ENCODE results near the gene EPB41.
"Not testable (repeated sequence)": the region's sequence is repeated elsewhere in the genome, so short reads cannot be mapped to it uniquely, and the experiment has no call there.

Gene EPB41

DNA sequence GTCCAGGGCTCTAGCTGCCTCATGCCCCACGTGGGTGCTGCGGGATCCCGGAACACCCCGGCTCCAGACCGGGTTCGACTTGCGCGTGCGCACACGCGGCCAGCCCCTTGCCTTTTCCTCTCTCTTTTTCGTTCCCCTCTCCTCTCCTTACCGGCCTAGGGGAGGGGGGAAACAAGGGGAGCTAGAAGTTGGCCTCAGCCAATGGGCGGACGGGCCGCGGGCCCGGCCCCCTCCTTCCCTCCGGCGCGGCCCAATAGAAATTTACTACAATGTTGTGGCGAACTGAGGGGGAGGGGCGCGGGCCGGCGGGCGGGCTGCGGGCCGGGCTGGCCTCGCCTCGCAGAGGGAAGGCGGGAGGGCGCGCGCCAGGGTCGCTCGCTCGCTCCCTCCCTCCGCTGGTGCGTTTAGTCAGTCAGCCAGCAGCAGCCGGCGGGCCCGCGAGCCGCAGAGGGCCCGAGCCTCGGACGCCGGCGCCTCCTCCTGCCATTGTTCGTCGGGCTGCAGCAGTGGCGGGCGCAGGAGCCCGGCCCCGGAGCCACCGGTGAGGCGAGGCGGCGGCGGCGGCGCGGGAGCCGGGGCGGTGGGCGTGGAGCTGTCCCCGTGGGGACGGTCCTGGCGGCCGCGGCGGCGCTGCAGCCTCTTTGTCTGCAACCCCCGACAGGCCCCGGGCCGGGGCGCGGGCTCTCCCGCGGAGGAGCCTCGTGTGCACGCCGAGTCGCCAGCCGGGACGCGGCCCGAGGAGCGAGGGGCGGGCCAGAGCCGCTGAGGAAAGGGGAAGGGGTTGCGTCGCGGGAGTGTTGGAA, at the start of gene EPB41:
Gene EPB41 (plus strand): TSS at position 342 of the 803 bp plus-strand sequence. CDS start 72,869 bp downstream, outside the sequence.
- peak; percentile 95 for DNase-seq

DNA sequence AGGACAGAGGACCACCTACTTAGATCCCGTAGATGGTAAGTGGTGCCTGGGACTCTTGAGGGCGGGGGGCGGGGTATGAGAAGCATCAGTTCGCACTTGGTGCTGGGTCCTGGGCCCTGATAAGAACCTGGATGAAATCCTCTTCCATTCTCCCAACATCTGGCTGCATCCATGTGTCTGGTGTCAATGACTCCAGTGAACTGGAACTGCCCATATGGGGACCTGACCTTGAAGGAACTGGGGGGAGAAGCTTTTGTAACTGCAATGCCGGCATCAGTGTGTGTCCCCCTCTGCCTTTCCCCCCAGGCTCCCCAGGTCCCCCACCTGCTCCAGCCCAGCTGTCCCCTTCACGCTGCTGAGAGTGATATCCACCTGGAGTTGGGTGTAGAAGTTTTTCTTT, 49.7 kb upstream of the EPB41 start:
- DNase-seq: no peak

DNA sequence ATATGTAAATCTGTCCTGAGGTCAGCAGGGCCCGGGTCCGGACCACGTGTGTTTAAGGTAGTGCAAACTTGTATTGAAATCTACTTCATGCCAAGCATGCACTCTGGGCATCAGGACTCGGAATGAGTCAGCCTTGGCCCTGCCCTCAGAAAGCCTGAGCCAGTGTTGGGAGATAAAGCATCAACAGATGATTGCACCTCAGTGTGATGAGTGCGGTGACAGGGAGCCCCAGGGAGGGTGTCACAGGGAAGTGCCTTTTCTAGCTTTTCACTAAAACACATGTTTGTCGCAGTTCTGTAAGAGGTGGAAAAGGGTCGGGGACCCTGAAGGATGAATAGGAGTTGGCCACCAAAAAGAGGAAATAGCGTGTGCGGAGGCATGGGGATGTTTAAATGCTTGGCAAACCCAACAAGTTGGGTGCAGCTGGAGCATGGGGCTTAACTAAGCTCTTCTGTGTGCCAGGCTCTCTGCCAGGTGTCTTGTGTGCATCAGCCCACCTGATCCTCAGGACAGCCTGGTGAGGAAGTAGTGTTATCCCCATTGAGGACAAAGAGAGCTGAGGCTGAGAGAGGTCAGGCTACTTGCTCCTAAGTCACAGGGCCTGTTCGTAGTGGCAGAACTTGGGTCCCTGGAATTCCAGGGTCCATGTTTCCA, 48.2 kb upstream of the EPB41 start:
- DNase-seq: no peak

DNA sequence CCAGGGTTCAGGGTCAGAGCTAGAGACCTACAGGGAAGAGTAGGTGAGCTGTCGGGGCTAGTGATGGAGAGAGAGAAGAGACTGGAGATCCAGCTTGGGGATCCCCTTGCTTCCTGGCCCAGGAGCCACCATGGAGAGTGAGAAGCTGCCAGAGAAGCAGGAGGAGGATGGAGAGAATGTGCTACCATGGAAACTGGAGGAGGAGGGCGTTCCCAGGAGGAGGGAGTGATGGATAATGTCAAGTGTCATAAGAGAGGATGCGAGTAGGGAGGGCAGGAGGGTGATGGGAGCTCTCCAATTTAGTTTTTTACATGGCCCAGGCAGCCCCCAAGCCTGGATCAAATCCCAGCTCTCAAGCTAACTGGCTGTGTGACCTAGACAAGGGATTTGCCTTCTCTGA, 46.5 kb upstream of the EPB41 start:
- no peak for DNase-seq

DNA sequence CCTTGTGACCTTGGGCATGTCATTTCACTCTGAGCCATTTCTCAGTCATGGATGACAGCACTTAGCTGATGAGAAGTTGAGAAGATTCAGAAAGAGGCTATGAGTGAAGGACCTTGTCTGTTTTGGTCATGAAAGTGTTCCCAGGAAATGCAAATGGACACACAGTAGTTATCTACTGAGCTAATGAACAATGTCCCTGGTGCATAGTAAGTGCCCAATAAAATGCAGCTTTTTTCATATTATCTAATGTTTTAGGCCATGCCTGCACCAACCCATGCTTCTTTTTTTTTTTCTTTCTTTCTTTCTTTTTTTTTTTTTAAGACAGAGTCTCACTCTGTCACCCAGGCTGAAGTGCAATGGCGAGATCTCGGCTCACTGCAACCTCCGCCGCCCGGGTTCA, 44.4 kb upstream of the EPB41 start:
- DNase-seq: no peak

DNA sequence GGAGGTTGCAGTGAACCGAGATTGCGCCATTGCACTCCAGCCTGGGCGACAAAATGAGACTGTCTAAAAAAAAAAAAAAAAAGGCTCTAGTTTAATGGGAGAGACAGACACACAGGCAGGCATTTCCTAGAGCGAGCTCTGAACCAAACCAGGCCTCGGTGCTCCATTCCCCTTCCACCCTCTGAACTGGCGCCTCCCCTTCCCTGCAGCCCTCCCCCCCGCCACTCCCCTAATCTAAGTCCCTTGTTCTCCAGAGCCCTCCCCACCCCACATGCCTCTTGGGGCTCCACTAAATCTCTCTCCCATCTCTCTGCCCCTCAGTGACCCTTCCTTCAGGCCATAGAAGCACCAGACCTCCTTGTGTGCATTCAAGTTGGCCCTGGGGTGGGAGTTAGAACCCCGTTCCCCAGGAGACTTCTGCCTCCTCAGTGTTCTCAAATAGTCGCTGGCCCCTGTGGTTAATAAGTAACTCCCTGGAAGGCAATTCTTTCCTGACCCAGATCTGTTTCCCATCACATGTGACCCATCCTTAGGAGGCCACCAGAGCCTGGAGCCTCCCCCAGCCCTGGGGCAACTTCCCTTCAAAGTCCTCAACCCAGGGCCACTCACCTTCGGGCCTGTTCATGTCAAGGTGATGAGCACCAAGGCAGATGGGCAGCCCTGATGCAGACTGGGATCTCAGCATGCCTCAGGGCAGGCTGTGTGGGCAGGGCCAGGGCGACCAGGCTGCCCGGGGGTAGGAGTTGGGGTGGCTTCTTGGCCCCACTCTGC, 42.6 kb upstream of the EPB41 start:
- DNase-seq: no peak

DNA sequence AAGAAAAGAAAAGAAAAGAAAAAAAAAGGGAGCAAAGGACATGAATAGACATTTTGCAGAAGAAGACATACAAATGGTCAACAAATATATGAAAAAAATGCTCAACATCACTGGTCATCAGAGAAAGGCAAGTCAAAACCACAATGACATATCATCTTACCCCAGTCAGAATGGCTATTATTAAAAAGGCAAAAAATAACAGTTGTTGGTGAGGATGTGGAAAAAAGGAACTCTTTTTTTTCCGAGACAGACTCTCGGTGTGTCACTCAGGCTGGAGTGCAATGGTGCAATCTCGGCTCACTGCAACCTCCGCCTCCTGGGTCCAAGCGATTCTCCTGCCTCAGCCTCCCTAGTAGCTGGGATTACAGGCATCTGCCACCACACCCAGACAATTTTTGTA, 39.2 kb upstream of the EPB41 start:
- not testable (repeated sequence) for DNase-seq

DNA sequence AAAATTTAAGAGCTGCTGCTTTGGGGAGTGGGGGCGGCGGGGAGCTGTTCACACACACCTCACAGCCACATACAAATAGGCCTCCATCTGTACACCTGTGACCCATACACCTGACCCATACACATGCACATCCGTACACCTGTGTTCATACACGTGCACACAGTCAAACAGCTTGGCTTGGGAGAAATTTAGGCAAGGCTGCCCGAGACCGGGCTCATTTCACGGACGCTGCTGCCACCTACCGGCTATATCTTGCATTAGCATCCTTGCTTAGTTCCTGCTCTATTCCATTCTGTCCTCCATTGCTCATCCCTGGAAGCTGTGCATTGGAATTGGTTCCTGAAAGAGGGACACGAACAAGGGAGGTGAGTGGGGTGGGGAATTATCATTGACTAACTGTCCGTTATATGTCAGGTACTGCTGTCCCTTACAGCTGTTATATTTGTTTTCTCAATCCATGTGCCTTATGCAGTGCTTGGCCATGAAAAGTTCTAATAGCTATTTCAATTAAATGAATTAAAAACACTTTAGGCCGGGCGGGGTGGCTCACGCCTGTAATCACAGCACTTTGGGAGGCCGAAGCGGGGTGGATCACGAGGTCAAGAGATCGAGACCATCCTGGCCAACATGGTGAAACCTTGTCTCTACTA, 37.1 kb upstream of the EPB41 start:
- peak; percentile 81 for DNase-seq

DNA sequence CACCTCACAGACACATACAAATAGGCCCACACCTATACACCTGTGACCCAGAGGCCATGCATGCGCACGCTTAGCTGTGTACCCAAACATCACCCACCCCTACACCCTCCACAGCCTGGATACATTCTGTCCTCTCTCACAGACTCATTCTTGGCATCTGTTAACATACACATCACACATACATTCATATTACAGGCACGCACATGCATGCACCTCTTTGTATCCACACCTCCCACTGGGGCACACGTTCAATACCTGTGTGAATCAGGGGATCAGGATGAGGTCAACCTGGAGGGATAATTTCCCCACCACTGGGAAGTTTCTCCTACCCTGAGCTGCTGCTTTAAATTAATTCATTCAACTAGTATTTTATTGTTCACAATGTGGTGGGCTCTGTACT, 35.6 kb upstream of the EPB41 start:
- DNase-seq: no peak

DNA sequence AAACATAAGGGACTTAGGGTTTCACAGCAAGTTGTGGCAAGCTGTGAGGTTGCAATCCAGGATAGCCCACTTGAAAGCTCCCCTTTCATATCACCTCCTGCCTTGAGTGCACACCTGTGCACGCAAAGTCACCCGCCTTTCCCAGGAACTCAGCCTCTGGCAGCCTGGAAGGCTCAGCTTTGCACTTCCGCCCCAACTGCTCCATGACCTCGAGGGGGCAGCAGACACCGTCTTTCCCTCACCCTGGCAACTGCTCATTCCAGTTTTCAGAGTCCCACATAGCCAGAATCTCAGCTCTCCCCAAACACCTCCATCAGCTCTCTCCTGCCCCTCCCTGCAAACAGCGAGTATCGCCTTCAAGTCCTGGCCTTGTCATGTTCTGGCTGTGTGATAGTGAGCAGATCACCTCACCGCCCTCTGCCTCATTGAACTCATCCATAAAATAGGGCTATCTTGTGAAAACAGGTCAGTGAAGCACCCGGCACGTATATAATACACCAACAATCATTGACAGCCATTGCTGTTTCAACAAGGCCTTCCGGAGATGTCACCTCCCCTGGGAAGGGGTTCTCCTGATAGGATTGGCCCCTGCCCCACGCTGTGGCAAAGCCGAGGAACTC, 32.2 kb upstream of the EPB41 start:
- peak; percentile 84 for DNase-seq

DNA sequence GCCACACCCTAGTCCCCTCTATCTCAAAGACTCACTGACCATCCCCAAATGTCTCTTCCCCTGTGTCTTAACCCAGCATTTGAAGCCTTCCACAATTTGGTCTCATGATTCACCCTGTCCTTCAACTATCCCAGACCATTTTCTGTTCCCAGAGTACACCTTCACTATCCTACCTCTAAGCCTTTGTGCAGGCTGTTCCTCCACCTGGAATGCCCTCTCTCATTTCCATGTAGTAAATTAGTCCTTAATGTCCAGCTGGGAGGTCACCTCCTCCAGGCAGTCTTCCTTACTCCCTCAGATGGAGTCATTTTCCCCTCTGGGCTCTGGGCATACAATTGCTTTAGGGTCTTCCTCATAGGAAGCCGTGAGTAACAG, 31.1 kb upstream of the EPB41 start:
- DNase-seq: no peak

DNA sequence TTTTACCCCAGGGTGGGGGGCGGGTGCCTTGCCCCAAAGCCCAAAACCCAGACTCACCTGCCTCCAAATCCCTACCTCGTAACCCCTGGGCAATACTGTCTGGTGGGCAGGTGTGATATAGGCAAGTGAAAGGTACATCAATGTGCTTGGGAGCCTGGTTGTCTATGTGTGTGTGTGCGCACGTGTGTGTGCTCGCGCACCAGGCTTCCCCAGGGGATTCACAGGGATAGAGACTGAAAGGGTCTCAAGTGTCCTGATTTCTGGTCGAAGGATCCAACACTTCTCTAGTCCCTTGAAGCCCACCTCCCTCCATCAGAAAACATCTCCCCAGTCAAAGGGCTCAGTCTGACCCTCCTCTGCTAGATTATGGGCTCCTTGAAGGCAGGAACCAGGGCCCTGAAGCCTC, 28.9 kb upstream of the EPB41 start:
- DNase-seq: no peak

DNA sequence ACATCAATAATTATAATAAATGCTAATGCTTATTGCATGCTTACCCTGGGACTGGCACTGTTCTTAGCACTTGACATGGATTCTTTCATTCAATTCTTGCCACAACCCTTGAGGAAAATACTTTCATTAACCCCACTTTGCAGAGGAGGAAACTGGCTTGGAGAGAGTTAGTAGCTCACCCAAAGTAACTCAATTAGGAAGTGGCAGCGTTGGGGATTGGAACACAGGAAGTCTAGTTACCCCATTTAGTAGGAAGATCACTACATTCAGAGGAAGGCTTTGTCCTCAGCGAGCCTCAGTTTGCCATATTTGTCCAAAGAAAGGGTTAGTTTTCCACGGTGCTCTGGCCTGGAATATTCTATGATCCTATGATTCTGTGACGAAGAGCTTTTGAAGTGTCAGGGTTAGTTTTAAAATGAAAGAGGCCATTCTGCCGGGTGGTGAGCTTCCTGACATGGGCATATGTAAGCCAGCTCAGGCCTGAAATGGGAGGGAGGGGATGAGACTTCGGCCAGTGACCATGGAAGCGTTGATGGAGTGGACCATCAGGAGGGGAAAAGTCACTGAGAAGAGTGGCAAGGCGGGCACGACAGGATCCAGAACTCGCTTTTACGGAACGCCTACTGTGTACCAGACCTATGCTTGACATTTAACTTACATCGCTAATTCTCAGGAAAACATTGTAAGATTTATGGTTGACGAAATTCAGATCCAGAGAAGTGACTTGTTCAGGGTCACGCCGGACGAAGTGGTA, 28.2 kb upstream of the EPB41 start:
- DNase-seq: no peak

DNA sequence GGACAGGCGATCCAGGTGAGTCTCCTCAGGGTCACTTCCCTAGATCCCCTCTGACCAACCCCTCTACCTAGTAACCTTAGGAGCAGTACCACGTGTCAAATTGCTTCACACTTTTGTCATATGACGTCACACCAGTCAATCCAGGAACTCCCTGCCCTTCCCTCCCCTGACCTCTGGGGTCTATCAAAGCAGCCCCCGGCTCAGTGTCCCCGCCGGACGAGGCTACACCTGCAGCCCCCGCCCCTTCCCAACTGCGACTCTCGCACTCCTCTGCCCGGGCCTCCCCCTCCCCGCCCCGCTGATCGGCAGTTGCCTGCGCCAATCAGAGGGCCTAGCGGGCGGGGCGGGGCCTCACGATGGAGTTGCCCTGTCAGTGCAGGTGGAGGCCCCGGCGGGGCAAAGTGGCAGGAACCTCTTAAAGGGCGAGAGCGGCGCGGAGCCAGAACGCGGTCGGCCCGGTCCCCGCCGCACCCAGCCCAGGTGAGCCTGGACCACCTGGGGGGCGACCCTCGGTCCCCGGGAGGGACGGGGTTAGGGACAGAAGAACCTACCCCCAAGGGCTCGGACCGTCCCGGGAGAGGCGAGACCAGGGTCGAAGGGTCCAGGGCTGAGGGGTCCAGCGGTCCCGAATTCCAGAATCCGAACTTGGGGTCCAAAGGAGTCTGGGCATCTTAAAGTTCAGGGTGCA, 27.5 kb upstream of the EPB41 start:
- DNase-seq: peak; percentile 94

DNA sequence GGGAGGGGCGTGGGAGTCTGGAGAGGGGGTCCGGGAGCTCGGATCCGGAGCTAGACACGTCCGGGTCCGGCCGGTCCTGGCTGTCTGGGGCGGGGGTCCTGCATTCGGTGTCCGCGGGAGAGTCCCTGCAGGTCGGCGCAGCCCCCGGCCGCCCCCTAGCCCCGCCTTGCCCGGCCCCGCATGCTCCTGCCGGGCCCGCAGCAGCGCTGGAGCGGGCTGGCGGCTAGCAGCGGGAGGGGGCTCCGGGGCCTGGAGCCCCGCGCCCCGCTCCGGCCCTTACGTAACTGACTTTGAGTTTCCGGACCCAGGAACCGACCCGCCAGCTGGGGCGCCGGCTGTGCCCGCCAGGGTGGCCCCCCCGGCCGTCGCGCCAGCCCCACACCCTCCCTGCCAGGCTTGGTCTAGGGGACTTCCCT, 26.9 kb upstream of the EPB41 start:
- DNase-seq: peak; percentile 28

DNA sequence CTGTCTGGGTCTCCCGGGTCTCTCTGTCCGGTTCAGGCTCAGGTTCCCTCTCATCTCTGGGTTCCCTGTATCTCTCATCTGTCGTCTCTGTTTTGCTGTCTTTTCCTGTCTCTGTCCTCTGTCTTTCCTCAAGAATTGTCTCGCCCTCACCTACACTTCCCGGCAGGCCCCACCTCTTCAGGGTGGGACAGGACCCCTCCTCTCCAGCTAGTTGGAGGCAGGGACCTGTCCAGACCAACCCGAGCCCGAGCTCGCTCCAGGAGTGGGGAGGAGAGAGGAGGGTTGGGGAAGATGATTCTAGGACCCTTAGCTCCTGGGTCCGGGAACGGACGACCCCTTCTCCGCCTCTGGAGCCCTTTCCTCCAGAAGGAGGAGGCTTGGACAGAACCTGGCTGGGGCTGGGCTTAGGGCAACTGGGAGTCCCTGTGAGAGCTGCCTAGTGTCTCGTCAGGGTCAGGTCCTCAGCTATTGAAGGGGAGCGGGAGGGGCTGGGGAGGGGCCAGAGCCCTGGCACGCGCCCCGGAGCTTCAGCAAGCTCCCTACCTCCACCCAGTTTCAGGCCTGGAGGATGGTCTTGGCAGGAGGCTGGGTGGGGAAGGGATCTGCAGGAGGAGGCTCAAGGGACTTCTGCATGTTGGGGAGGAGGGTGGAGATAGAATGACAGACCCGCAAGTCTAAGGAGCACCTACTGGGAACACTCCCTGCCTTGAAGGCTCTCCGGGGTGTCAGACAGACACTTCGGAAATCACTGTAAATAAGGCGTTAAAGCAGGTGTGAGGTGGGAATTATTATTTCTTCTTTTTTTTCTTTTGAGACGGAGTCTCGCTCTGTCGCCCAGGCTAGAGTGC, 26.3 kb upstream of the EPB41 start:
- DNase-seq: no peak

DNA sequence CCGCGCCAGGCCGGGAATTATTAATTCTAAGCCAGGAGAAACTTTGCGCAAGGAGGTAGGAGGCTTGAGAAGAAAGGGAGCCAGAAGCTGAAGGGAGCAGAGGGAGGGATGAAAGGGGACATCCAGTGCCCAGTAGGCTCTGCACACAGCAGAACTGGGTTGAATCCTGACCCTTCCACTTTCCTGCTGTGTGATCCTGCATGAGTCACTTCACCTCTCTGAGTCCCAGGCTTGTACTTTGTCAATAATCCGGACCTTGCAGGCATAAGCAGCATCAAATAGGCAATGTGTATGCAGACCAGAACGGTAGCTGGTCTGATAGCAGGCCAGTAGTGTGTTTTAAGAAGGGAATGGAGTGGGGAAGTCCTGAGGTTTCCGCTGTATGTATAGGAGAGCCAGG, 25.5 kb upstream of the EPB41 start:
- DNase-seq: no peak

DNA sequence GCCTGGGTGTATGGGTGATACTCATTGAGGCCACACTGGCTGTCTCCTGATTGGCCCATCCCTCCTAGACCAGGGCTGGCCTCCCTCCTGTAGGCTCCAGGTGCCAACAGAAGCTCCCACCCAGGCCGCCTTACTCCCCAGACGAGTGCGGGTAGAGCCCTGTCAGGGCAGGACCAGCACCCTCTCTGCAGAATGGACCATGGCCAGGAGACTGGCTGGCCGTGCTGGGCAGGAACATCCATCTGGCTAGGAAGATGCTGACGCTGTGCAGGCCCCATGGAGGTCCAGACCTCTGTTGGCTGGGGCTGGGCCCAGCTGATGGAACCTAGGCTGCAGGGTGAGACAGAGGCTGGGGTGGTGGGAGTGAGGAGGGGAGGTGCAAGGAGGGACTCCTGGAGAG, 25.0 kb upstream of the EPB41 start:
- DNase-seq: no peak

DNA sequence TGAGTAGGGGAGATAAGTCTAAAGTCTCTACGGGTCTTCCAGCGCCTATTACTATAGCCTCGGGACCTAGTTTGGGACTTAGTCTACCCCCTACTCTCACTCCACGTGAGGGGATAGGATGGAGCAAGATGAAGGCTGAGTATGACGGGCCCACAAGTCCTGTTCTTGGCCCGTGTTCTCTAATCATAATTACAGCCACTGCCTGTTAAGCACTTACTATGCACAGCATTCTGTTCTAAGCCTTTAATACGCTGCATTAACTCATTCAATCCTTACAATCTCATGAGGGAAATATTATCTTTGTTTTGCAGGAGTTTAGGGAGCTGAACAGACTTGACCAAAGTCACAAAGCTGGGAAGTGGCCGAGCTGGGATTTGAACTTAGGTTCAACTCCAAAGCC, 23.9 kb upstream of the EPB41 start:
- no peak for DNase-seq

DNA sequence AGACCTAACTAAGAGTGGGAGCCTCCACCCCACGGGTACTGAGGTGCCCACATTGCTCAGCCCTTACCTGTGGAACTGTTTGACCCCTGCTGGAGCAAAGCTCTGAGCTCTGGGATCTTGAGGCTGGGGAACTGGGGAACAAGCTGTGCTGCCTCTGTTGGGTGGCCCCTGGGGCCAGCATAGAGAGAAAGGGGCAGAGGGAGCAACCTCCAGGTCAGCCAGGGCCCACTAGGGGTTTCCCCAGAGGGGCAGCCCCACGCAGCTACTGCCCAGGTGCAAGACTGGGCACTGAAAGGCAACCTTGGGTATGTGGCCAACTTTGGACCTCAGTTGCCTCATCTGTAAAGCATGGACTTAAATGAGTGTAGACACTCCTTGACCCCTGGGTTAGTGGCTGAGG, 23.5 kb upstream of the EPB41 start:
- DNase-seq: no peak

DNA sequence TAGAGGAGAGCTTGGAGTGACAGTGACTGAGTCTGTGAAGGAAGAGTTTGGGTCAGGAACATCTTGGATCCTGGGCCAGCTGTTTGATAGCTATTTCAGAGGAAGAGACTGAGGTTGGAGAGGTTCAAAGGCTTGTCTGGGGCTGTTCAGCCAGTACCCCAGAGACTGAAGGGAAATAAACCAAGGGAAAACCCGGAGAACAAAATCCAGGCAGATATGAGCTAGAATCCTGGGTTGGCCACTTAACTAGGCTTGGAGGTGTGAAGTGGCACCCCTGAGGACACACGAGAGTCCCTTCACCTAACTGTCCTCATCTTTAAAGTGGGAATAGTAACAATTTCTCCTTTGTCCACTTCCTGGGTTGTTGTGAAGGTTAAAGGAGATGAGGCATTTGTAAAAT, 23.1 kb upstream of the EPB41 start:
- no peak for DNase-seq
